NCI-H1048 (cell line): ENCODE measurements around the gene CHD5.

Source experiments
- DNase-seq: peaks from one replicate; lab custom pipeline; 2025; lab: John Stamatoyannopoulos, UW

The CHD5 gene

GRCh38 chr1:6059866-6060265 is 120.3 kb downstream of the CHD5 start:
- DNase-seq = no peak

DNA sequence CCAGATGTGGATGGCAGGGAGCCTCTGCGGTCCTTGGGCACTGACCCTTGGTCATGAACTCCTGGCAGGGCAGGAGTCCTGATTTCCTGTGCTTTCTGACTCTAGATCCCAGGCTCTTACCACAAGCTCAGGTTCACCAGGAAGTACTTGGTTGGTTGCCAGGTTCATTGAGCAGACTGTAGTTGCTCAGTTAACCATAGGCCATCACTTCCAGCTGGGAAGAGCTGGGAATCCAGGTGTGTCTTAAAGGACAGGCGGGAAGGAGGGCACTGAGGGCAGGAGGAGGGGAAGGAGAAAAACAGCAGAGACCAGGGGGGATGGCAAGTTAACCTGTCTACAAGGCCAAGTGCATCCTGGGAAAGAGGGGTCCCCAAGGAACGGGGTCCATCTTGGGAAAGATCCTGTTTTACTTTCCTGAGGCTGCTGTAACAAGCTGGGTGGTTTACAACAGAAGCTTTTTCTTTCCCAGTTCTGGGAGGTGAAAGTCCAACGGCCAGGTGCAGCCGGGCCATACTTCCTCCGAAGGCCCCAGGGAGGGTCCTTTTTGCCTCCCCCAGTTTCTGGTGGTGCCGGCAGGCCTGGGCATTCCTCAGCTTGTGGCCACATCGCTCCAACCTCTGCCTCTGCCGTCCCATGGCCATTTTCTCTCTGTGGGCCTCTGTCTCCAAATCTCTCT is 122.8 kb downstream of the CHD5 start:
- DNase-seq = no peak

DNA sequence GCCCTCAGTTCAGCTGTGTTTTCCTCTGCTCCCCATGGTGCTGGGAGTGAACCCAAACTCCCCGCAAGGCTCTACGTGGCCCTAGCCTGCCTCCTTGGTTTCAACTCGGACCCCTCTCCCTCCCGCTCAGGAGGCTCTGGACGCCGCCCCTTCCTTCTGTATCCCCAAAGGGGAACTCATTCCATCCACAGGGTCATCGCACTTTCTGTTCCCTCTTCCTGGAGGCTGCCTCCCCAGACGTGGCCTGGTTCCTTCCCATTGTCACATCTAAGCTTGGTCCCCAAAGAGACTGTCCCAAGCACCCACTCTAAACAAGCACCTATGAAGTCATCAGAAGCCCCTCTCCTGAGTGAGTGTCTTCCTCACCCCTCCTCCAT is 123.6 kb downstream of the CHD5 start:
- DNase-seq = no peak

GRCh38 chr1:6054596-6054995 is 125.5 kb downstream of the CHD5 start:
- DNase-seq = no peak

DNA sequence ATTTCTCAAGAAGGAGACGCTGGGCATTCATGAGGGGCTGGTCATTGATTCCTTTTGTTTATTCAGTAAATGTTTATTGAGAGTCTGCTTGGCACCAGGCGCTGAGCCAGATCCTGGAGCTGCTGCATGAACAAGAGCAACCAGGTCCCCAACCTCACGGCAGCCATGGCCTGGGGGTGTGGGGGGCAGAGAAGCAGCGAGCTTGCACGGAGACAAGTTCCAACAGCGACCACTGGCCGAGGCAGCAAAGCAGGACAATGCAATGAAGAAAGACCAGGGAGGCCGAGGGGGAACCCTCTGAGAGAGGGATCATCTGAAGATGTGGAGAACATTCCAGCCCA is 126.9 kb downstream of the CHD5 start:
- no peak for DNase-seq

DNA sequence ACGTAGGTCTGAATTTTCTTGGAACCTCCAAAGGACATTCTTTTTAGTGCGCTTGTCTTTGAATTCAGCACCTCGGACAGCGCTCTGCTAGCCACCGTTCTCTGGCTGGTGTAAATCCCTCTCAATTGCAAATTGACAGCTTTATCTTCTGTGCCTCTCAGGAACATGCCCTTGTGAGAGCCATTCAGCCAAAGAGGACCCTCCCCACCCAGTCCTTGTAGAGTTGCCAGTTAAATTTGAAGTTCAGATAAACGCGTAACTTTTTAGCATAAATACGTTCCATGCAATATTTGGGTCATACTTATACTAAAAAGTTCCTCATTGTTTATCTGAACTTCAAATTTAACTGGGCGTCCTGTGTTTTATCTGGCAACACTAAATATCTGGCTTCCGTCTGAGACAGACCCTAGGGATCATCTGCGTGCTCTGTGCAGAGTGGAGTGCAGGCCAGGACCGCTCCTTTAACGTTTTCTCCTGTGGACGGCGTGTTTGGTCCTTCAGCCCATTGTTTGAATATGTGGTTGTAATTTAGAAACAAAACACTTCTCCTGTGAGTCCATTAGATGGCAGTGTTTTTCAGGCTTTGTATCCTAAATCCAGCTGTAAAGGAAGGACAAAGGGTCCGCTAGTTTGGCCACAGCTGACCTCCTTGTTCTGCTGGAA is 127.4 kb downstream of the CHD5 start:
- DNase-seq = no peak
